ENCODE data around the gene FAM210A. TPM values are rescaled to one million over a fixed set of nuclear protein-coding genes. Genes with fewer than 3 reads are reported as not detected.
"Not testable (repeated sequence)": the region's sequence is repeated elsewhere in the genome, so short reads cannot be mapped to it uniquely, and the experiment has no call there.

Gene FAM210A
- total and polyA plus RNA-seq, 7 donors, result 11.4 to 45.8 (median 28.8) TPM

- no peak for DNase-seq
- H3K9me3 ChIP-seq, result no peaks in the 10 kb centered on the region
- no peak for TF ChIP-seq CTCF (IDR thresholded peaks at IDR 0.05)
- no peak overlapping the region for H3K4me3 ChIP-seq
- H3K27ac ChIP-seq, result no peak overlapping the region
- H3K4me1 ChIP-seq, result peaks cover 7% of the 10 kb centered on the region
- peaks cover 3 to 78% of the 10 kb centered on the region in 2 donors for H3K36me3 ChIP-seq (ENCODE audit: insufficient read depth in 1 of 2, low read depth in 1 of 2)
- WGBS, 3 donors, result 77 to 89% (median 81%) methylated on average over 1 of the region's 1 CpG
- no peak for ATAC-seq
- intact Hi-C loops (cut with DNase I), result no loop called here
- H3K27me3 ChIP-seq (ENCODE audit: insufficient read depth in 3 of 3, low read length in 2 of 3), result no peaks in the 10 kb centered on the region
Observed at GRCh38 chr18:13758622-13759021, 32.3 kb upstream of the FAM210A start.

DNA sequence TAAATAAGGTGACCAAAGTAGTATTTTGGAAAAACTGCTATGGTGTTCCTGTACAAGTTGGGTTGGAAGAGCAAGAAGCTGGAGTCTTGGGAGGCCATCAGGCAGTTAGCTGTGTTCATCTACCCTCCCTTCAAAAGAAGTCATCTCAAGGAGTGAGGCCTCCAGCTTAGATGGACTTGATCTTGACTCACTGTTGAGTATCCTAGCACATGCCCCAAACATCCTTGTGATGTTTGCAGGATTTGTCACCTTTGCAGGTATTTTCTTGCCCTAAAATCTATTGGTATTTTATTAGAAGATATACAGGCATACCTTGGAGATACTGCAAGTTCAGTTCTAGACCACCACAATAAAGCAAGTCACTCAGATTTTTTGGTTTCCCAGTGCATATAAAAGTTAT, 30.3 kb upstream of the FAM210A start:
- Histone ChIP-seq H3K9me3 (no peaks in the 10 kb centered on the region), H3K27ac (no peak overlapping the region), H3K4me1 (peaks cover 7% of the 10 kb centered on the region), H3K36me3 (ENCODE audit: insufficient read depth in 1 of 2, low read depth in 1 of 2) (peaks cover 3 to 86% of the 10 kb centered on the region in 2 donors), H3K4me3 (no peak overlapping the region), H3K27me3 (ENCODE audit: insufficient read depth in 3 of 3, low read length in 2 of 3) (no peaks in the 10 kb centered on the region)
- no peak for TF ChIP-seq CTCF (IDR thresholded peaks at IDR 0.05)
- ATAC-seq, result no peak
- intact Hi-C loops (cut with DNase I), result no loop called here
- no peak for DNase-seq

DNA sequence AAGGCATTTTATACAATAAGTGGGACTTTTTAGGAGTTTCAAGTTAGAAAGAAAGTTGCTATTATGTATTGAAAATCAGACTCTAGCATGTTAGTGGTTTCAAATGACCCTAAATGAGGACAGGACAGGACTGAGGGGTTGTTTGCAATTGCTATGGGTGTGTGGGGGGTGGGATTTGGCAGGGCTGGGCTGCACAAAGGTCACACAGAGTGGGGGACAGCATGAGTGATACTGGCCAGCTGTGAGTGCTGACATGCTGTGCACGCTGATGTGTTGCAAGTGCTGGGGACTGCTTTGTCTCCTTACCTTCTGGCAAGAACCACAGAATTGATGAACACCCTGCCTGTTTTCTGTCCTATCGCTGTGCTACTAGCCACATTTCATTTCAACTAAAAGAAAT, 29.9 kb upstream of the FAM210A start:
- Histone ChIP-seq H3K4me1 (peaks cover 7% of the 10 kb centered on the region), H3K27ac (no peak overlapping the region), H3K36me3 (ENCODE audit: insufficient read depth in 1 of 2, low read depth in 1 of 2) (peaks cover 3 to 86% of the 10 kb centered on the region in 2 donors), H3K27me3 (ENCODE audit: insufficient read depth in 3 of 3, low read length in 2 of 3) (no peaks in the 10 kb centered on the region), H3K9me3 (no peaks in the 10 kb centered on the region), H3K4me3 (no peak overlapping the region)
- no peak for ATAC-seq
- WGBS, 3 donors, result 88 to 98% (median 94%) methylated on average over 2 of the region's 2 CpGs
- DNase-seq, result no peak
- intact Hi-C loops (cut with DNase I), result no loop called here
- TF ChIP-seq CTCF (IDR thresholded peaks at IDR 0.05), result no peak

DNA sequence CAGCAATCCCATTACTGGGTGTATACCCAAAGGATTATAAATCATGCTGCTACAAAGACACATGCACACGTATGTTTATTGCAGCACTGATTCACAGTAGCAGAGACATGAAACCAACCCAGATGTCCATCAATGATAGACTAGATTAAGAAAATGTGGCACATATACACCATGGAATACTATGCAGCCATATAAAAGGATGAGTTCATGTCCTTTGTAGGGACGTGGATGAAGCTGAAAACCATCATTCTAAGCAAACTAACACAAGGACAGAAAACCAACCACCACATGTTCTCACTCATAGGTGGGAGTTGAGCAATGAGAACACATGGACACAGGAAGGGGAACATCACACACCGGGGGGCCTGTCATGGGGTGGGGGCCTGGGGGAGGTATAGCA, 25.2 kb upstream of the FAM210A start:
- DNase-seq; intact Hi-C loops (cut with DNase I): not testable (repeated sequence)
- 96 to 98% (median 97%) methylated on average over 3 of the region's 3 CpGs for WGBS, 3 donors

GRCh38 chr18:13746633-13747032, 20.3 kb upstream of the FAM210A start:
- no peak overlapping the region for H3K4me3 ChIP-seq
- no peaks in the 10 kb centered on the region for H3K27me3 ChIP-seq (ENCODE audit: insufficient read depth in 3 of 3, low read length in 2 of 3)
- H3K36me3 ChIP-seq (ENCODE audit: insufficient read depth in 1 of 2, low read depth in 1 of 2), result peaks cover 8 to 93% of the 10 kb centered on the region in 2 donors
- no peaks in the 10 kb centered on the region for H3K9me3 ChIP-seq
- intact Hi-C loops (cut with DNase I), result no loop called here
- no peak for TF ChIP-seq CTCF (IDR thresholded peaks at IDR 0.05)
- DNase-seq (no peak), ATAC-seq (no peak)
- H3K27ac ChIP-seq, result no peak overlapping the region
- WGBS, 3 donors, result 67 to 86% (median 69%) methylated on average over 3 of the region's 3 CpGs
- H3K4me1 ChIP-seq, result no peaks in the 10 kb centered on the region

More for the DNA sequence above, 25.2 kb upstream of the FAM210A start:
- not testable (repeated sequence) for H3K4me1 ChIP-seq; H3K27me3 ChIP-seq (ENCODE audit: insufficient read depth in 3 of 3, low read length in 2 of 3); H3K9me3 ChIP-seq; H3K4me3 ChIP-seq; ATAC-seq; H3K27ac ChIP-seq
- peaks cover 8 to 95% of the 10 kb centered on the region in 2 donors for H3K36me3 ChIP-seq (ENCODE audit: insufficient read depth in 1 of 2, low read depth in 1 of 2)
